ENCODE data around the gene FOXN3.

The FOXN3 gene

GRCh38 chr14:89443042-89443629, 26.1 kb upstream of the FOXN3 start:
- no peak overlapping the region for H3K27ac ChIP-seq
- TF ChIP-seq CTCF (IDR thresholded peaks at IDR 0.05), result no peak
- no peak for TF ChIP-seq ZFX (IDR thresholded peaks at IDR 0.05; ENCODE audit: borderline replicate concordance)

GRCh38 chr14:89442280-89442679, 25.2 kb upstream of the FOXN3 start:
- TF ChIP-seq CTCF (IDR thresholded peaks at IDR 0.05) (no peak), ZFX (IDR thresholded peaks at IDR 0.05; ENCODE audit: borderline replicate concordance) (no peak)
- no peak overlapping the region for H3K27ac ChIP-seq

- TF ChIP-seq CTCF (IDR thresholded peaks at IDR 0.05), result no peak
- no peak for TF ChIP-seq ZFX (IDR thresholded peaks at IDR 0.05; ENCODE audit: borderline replicate concordance)
- no peak overlapping the region for H3K27ac ChIP-seq
These were observed 24.2 kb upstream of the FOXN3 start for GRCh38 chr14:89440986-89441909.

GRCh38 chr14:89435892-89436656, 19.0 kb upstream of the FOXN3 start:
- TF ChIP-seq ZFX (IDR thresholded peaks at IDR 0.05; ENCODE audit: borderline replicate concordance) (no peak), CTCF (IDR thresholded peaks at IDR 0.05) (no peak)
- no peak overlapping the region for H3K27ac ChIP-seq

- no peak overlapping the region for H3K27ac ChIP-seq
- no peak for TF ChIP-seq CTCF (IDR thresholded peaks at IDR 0.05)
- no peak for TF ChIP-seq ZFX (IDR thresholded peaks at IDR 0.05; ENCODE audit: borderline replicate concordance)
These were observed 18.5 kb upstream of the FOXN3 start for GRCh38 chr14:89435492-89435891.

GRCh38 chr14:89432226-89432625, 15.2 kb upstream of the FOXN3 start:
- no peak overlapping the region for H3K27ac ChIP-seq
- TF ChIP-seq ZFX (IDR thresholded peaks at IDR 0.05; ENCODE audit: borderline replicate concordance), result no peak
- TF ChIP-seq CTCF (IDR thresholded peaks at IDR 0.05), result no peak

Data from 22Rv1 (cell line).